H1 (cell line): ENCODE measurements around the gene DGKI. TPM values are rescaled to one million over a fixed set of nuclear protein-coding genes. Genes with fewer than 3 reads are reported as not detected.

Experiments used
- CTCF ChIA-PET: fragments of 300-600 bp; sonication (Branson Sonifier 250); formaldehyde crosslinking; loops from one replicate; lab custom pipeline; 2021; ENCODE audit not compliant: partially characterized antibody; lab: Charles Lee
- POLR2A ChIA-PET: fragments of 300-600 bp; sonication (Branson Sonifier 250); formaldehyde crosslinking; loops from one replicate; lab custom pipeline; 2021; ENCODE audit warnings: inconsistent platforms; ENCODE audit not compliant: partially characterized antibody; lab: Charles Lee
- DNase-seq, 2 experiments: peaks; one replicate each; pipeline versions ENCODE4 v3.0.0 to v3.0.0-alpha.2; 2010 to 2022; ENCODE audit warnings: low spot score in 2 of 2, low read depth in 1 of 2, mixed read lengths in 1 of 2
- FAIRE-seq: peaks from 2 replicates; lab custom pipeline; 2011; peaks lifted over from hg19 to GRCh38; lab: Jason Lieb, UNC
- H2AFZ ChIP-seq: 2 replicates; pipeline ENCODE4 v1.8.1; 2012; ENCODE audit warnings: low read length, inconsistent platforms
- H2AK5ac ChIP-seq: 2 replicates; pipeline ENCODE4 v1.6.1; 2013; ENCODE audit warnings: low read depth, low read length
- H2BK120ac ChIP-seq: replicated peaks from 2 replicates; pipeline ENCODE3; 2013; ENCODE audit warnings: low read depth, low read length, inconsistent platforms
- H2BK12ac ChIP-seq: 2 replicates; pipeline ENCODE4 v1.6.1; 2013; ENCODE audit warnings: low read depth, low read length
- H2BK15ac ChIP-seq: 2 replicates; pipeline ENCODE4 v1.6.1; 2013; ENCODE audit warnings: low read length
- H2BK20ac ChIP-seq: 2 replicates; pipeline ENCODE4 v1.6.1; 2013; ENCODE audit warnings: low read length
- H2BK5ac ChIP-seq: 2 replicates; pipeline ENCODE4 v1.6.1; 2013; ENCODE audit warnings: low read depth, low read length
- H3K14ac ChIP-seq: 2 replicates; pipeline ENCODE4 v1.6.1; 2013; ENCODE audit warnings: inconsistent platforms; ENCODE audit not compliant: insufficient read length
- H3K18ac ChIP-seq: 2 replicates; pipeline ENCODE4 v1.6.1; 2013; ENCODE audit warnings: low read length; ENCODE audit errors: extremely low read depth
- H3K23ac ChIP-seq: 2 replicates; pipeline ENCODE4 v1.6.1; 2013; ENCODE audit warnings: inconsistent platforms; ENCODE audit not compliant: insufficient read length
- H3K23me2 ChIP-seq: 2 replicates; pipeline ENCODE4 v1.6.1; 2013; ENCODE audit warnings: low read depth, low read length
- H3K27ac ChIP-seq: 2 replicates; pipeline ENCODE4 v1.6.1; 2011; ENCODE audit warnings: low read depth, low read length, inconsistent platforms
- H3K27me3 ChIP-seq, 4 experiments: replicated peaks in 1 of 4; 1 replicate in 1 of 4; 2 replicates in 3 of 4; pipeline versions ENCODE4 v1.6.1 to v1.8.1; 2011 to 2013; ENCODE audit warnings: low read length in 3 of 4, mild to moderate bottlenecking in 3 of 4, inconsistent platforms in 2 of 4, mixed read lengths in 2 of 4, moderate library complexity in 1 of 4; ENCODE audit not compliant: control insufficient read depth in 3 of 4, insufficient read depth in 3 of 4; ENCODE audit errors: extremely low read depth in 1 of 4
- H3K36me3 ChIP-seq, 4 experiments: 2 replicates each; pipeline versions ENCODE4 v1.6.1 to v1.8.1; 2011 to 2013; ENCODE audit warnings: mild to moderate bottlenecking in 4 of 4, low read length in 3 of 4, moderate library complexity in 2 of 4, control low read depth in 1 of 4, inconsistent platforms in 1 of 4; ENCODE audit not compliant: insufficient read depth in 4 of 4, control insufficient read depth in 2 of 4
- H3K4ac ChIP-seq: replicated peaks from 2 replicates; pipeline ENCODE3; 2013; ENCODE audit warnings: low read length, low read depth, mixed read lengths, inconsistent platforms; ENCODE audit not compliant: insufficient read length
- H3K4me1 ChIP-seq, 4 experiments: replicated peaks in 1 of 4; 1 replicate in 1 of 4; 2 replicates in 3 of 4; pipeline versions ENCODE4 v1.6.1 to v1.8.1; 2011 to 2013; ENCODE audit warnings: low read length in 3 of 4, inconsistent platforms in 2 of 4, mixed read lengths in 1 of 4; ENCODE audit not compliant: insufficient read depth in 4 of 4, control insufficient read depth in 3 of 4
- H3K4me2 ChIP-seq, 2 experiments: 2 replicates each; pipeline versions ENCODE4 v1.6.1 to v1.8.1; 2011 to 2013; ENCODE audit warnings: low read depth in 2 of 2, low read length in 2 of 2, control low read depth in 1 of 2, inconsistent platforms in 1 of 2, mild to moderate bottlenecking in 1 of 2; ENCODE audit not compliant: insufficient read depth in 1 of 2
- H3K4me3 ChIP-seq, 4 experiments: fragments of 200-600, 300-600 bp in 1 of 4; sonication (generic), shearing (Covaris generic), sonication (Bioruptor Twin) in 1 of 4; 2 replicates each; pipeline versions ENCODE4 v1.5.1 to v1.8.1; 2011 to 2016; ENCODE audit warnings: low read length in 4 of 4, low read depth in 3 of 4, control low read depth in 2 of 4, inconsistent platforms in 2 of 4, mild to moderate bottlenecking in 2 of 4, mixed read lengths in 1 of 4, moderate library complexity in 1 of 4; ENCODE audit not compliant: insufficient read depth in 2 of 4; ENCODE audit errors: extremely low read depth in 1 of 4
- H3K56ac ChIP-seq: replicated peaks from 2 replicates; pipeline ENCODE3; 2013; ENCODE audit warnings: low read depth, mild to moderate bottlenecking, mixed read lengths, low read length, inconsistent platforms; ENCODE audit not compliant: insufficient read length
- H3K79me1 ChIP-seq: 2 replicates; pipeline ENCODE4 v1.6.1; 2013; ENCODE audit warnings: low read depth, low read length, control low read depth
- H3K79me2 ChIP-seq, 2 experiments: 2 replicates each; pipeline versions ENCODE4 v1.6.1 to v1.8.1; 2012 to 2013; ENCODE audit warnings: low read length in 2 of 2, mild to moderate bottlenecking in 2 of 2, inconsistent platforms in 1 of 2; ENCODE audit not compliant: insufficient read depth in 2 of 2, control insufficient read depth in 1 of 2
- H3K9ac ChIP-seq, 4 experiments: replicated peaks in 1 of 4; 1 replicate in 1 of 4; 2 replicates in 3 of 4; pipeline versions ENCODE4 v1.6.1 to v1.8.1; 2011 to 2013; ENCODE audit warnings: low read depth in 3 of 4, low read length in 3 of 4, control low read depth in 2 of 4, mild to moderate bottlenecking in 2 of 4, moderate library complexity in 2 of 4, inconsistent platforms in 1 of 4; ENCODE audit errors: extremely low read depth in 1 of 4
- H3K9me3 ChIP-seq, 2 experiments: 2 replicates each; pipeline versions ENCODE4 v1.6.1 to v1.8.1; 2012 to 2013; ENCODE audit warnings: mild to moderate bottlenecking in 2 of 2, moderate library complexity in 2 of 2, control low read depth in 1 of 2, inconsistent platforms in 1 of 2, low read depth in 1 of 2, low read length in 1 of 2, mixed read lengths in 1 of 2; ENCODE audit not compliant: insufficient read depth in 2 of 2
- H4K20me1 ChIP-seq, 2 experiments: replicated peaks in 1 of 2; 2 replicates each; pipeline versions ENCODE3 to v1.8.1; 2011 to 2013; ENCODE audit warnings: inconsistent platforms in 2 of 2, low read length in 2 of 2, mild to moderate bottlenecking in 1 of 2; ENCODE audit not compliant: insufficient read depth in 2 of 2, control insufficient read depth in 1 of 2
- H4K5ac ChIP-seq: 2 replicates; pipeline ENCODE4 v1.6.1; 2013; ENCODE audit warnings: low read length, low read depth, mixed read lengths, inconsistent platforms; ENCODE audit not compliant: insufficient read length
- H4K8ac ChIP-seq: 2 replicates; pipeline ENCODE4 v1.8.0; 2013; ENCODE audit warnings: mild to moderate bottlenecking, moderate library complexity, low read length, inconsistent platforms; ENCODE audit not compliant: insufficient read depth; ENCODE audit errors: extremely low read depth
- H4K91ac ChIP-seq: replicated peaks from 2 replicates; pipeline ENCODE3; 2013; ENCODE audit warnings: low read length, mixed read lengths, inconsistent platforms; ENCODE audit not compliant: insufficient read length
- ASH2L ChIP-seq: fragments of 200-600, 300-600 bp; sonication (generic); IDR thresholded peaks from one replicate; pipeline ENCODE4 v1.7.1; 2017; ENCODE audit warnings: low read length
- BRCA1 ChIP-seq: IDR thresholded peaks from 2 replicates; pipeline ENCODE4 v1.6.1; 2012; ENCODE audit warnings: low read depth, low read length, improper control_type of control experiment
- CBX5 ChIP-seq: fragments of 300-800, 300-1000 bp; sonication (generic); IDR thresholded peaks from 2 replicates; pipeline ENCODE4 v1.7.1; 2016; ENCODE audit warnings: antibody characterized with exemption, low read length, low read depth
- CREB1 ChIP-seq: IDR thresholded peaks from 2 replicates; pipeline ENCODE4 v1.6.1; 2012; ENCODE audit warnings: inconsistent platforms
- E2F6 ChIP-seq: IDR thresholded peaks from 2 replicates; pipeline ENCODE4 v1.6.1; 2012; ENCODE audit warnings: inconsistent platforms
- GTF2F1 ChIP-seq: IDR thresholded peaks from 2 replicates; pipeline ENCODE4 v1.6.1; 2012; ENCODE audit warnings: low read depth, low read length, improper control_type of control experiment, borderline replicate concordance
- HDAC2 ChIP-seq, 2 experiments: fragments of 300-600 bp in 1 of 2; sonication (generic) in 1 of 2; IDR thresholded peaks; 2 replicates each; pipeline ENCODE4 v1.6.1; 2011 to 2012; ENCODE audit warnings: low read depth in 2 of 2, low read length in 2 of 2, mild to moderate bottlenecking in 2 of 2, moderate library complexity in 2 of 2, borderline replicate concordance in 1 of 2, inconsistent platforms in 1 of 2
- HDAC6 ChIP-seq: IDR thresholded peaks from one replicate; pipeline ENCODE4 v1.7.1; 2012; ENCODE audit warnings: low read depth, mild to moderate bottlenecking, inconsistent platforms, low read length, moderate library complexity
- JUND ChIP-seq: IDR thresholded peaks from 2 replicates; pipeline ENCODE4 v1.6.1; 2011; ENCODE audit warnings: mild to moderate bottlenecking, improper control_type of control experiment, low read length
- KDM4A ChIP-seq: IDR thresholded peaks from one replicate; pipeline ENCODE4 v1.7.1; 2012; ENCODE audit warnings: low read depth, mild to moderate bottlenecking, moderate library complexity, low read length, inconsistent platforms; ENCODE audit not compliant: severe bottlenecking
- POU5F1 ChIP-seq: IDR thresholded peaks from 2 replicates; pipeline ENCODE4 v1.6.1; 2011; ENCODE audit warnings: low read depth, mild to moderate bottlenecking, low read length, moderate library complexity
- RXRA ChIP-seq: IDR thresholded peaks from 2 replicates; pipeline ENCODE4 v1.6.1; 2011; ENCODE audit warnings: low read depth, mild to moderate bottlenecking, low read length, moderate library complexity; ENCODE audit not compliant: insufficient read depth
- SP1 ChIP-seq: IDR thresholded peaks from 2 replicates; pipeline ENCODE4 v1.6.1; 2011; ENCODE audit warnings: low read depth, low read length
- TAF1 ChIP-seq: IDR thresholded peaks from 2 replicates; pipeline ENCODE4 v1.6.1; 2011; ENCODE audit warnings: mild to moderate bottlenecking, low read depth, low read length
- YY1 ChIP-seq: IDR thresholded peaks from 2 replicates; pipeline ENCODE4 v1.6.1; 2011; ENCODE audit warnings: low read depth, mild to moderate bottlenecking, low read length
- WGBS, 2 experiments: shearing (Covaris generic) in 1 of 2; methylation state at CpG; one replicate each; pipeline versions ENCODE4 v1.1.6 to v1.1.7; 2013 to 2015; ENCODE audit warnings: low lambda C conversion rate in 2 of 2, mixed read lengths in 2 of 2, inconsistent platforms in 1 of 2, low coverage in 1 of 2, missing lambda C conversion rate in 1 of 2; ENCODE audit not compliant: insufficient replicate concordance in 2 of 2, insufficient coverage in 1 of 2, insufficient read length in 1 of 2; ENCODE audit errors: extremely low coverage in 1 of 2, missing lambda C conversion rate in 1 of 2; 5-methylcytosine and 5-hydroxymethylcytosine counted together
- polyA plus RNA-seq, 7 experiments: library from polyadenylated mRNA; depleted of rRNA in 3 of 7; stranded (reverse) in 5 of 7; unstranded in 2 of 7; fragments of >200 nt in 5 of 7; fragments of 200-250 nt in 2 of 7; gene quantifications; 1 replicate in 5 of 7; 2 replicates in 1 of 7; 4 replicates in 1 of 7; pipeline versions ENCODE4 v1.2.1 to v1.2.3, GENCODE V29; 2011 to 2013; ENCODE audit warnings: missing spikeins in 2 of 7, mixed read lengths in 2 of 7
- total RNA-seq: library from RNA; stranded (reverse); fragmentation: NEBNext Ultra II Directional; extraction: Animal tissue kit (Norgen Biotek cat#: 25700); gene quantifications from 2 replicates; pipeline ENCODE4 v1.2.1, GENCODE V29; 2021

DGKI gene
- total and polyA plus RNA-seq, 2 of the 8 experiments (the other 6 are each of a cell fraction or from before 2014, with no cell fraction given): 0.20 to 0.71 TPM

GRCh38 chr7:137636376-137636775, 210.4 kb downstream of the DGKI start:
- Histone ChIP-seq H3K4me1 (no peaks in the 10 kb centered on the region), H4K91ac (no peak overlapping the region), H3K4me3 (no peak overlapping the region), H2BK15ac (no peak overlapping the region), H3K79me1 (no peaks in the 10 kb centered on the region), H3K27ac (no peak overlapping the region), H3K79me2 (no peaks in the 10 kb centered on the region), H3K18ac (no peak overlapping the region), H2BK12ac (no peak overlapping the region), H2BK5ac (no peak overlapping the region), H3K9me3 (no peaks in the 10 kb centered on the region), H2AK5ac (no peak overlapping the region), H3K23me2 (no peaks in the 10 kb centered on the region), H3K27me3 (no peaks in the 10 kb centered on the region), H2BK20ac (no peak overlapping the region), H3K14ac (no peak overlapping the region), H2BK120ac (no peak overlapping the region), H3K23ac (no peak overlapping the region), H3K36me3 (no peaks in the 10 kb centered on the region), H2AFZ (no peak overlapping the region), H3K9ac (no peak overlapping the region), H4K20me1 (no peaks in the 10 kb centered on the region), H3K4ac (no peak overlapping the region), H4K8ac (no peak overlapping the region), H3K56ac (no peak overlapping the region), H4K5ac (no peak overlapping the region), H3K4me2 (no peak overlapping the region)
- WGBS, 2 experiments: 78% methylated on average over 2 of the region's 2 CpGs; no CpG with 5 or more reads in 1 of the 2 experiments
- FAIRE-seq (no peak), DNase-seq (no peak)
- CTCF ChIA-PET: interaction anchor here (1.1 to 4.0 kb wide), 4 partner anchors 10 to 69 kb away, joined by 4 to 27 read pairs (median 6); no protein-coding TSS in a partner anchor
- POLR2A ChIA-PET: no interaction called here
- no peak for TF ChIP-seq SP1
- TF ChIP-seq POU5F1: no peak
- no peak for TF ChIP-seq HDAC6
- no peak for TF ChIP-seq RXRA
- TF ChIP-seq BRCA1: no peak
- TF ChIP-seq KDM4A: no peak
- no peak for TF ChIP-seq CBX5
- TF ChIP-seq TAF1: no peak
- no peak for TF ChIP-seq YY1
- TF ChIP-seq E2F6: no peak
- no peak for TF ChIP-seq GTF2F1
- TF ChIP-seq HDAC2 (IDR thresholded peaks at IDR 0.05; ENCODE audit: borderline replicate concordance in 1 of 2, low read depth in 2 of 2, low read length in 2 of 2): no peak
- no peak for TF ChIP-seq JUND
- TF ChIP-seq ASH2L: no peak
- no peak for TF ChIP-seq CREB1
